Tongue (tissue), 2 donors: ENCODE results near the gene TMEM184B. TPM values are rescaled to one million over a fixed set of nuclear protein-coding genes. Genes with fewer than 3 reads are reported as not detected.

Experiments
- DNase-seq: peaks from one replicate; pipeline ENCODE4 v3.0.0-alpha.2; 2015
- total RNA-seq: library from RNA; depleted of rRNA; stranded (reverse); fragments of >200 nt; gene quantifications from one replicate; pipeline ENCODE4 v1.2.3, GENCODE V29; 2014

Gene TMEM184B
- total RNA-seq, 1 donor from 2014 or later, result 34.3 TPM

GRCh38 chr22:38308791-38309498 lies 36.1 kb upstream of the TMEM184B start:
- no peak for DNase-seq

DNA sequence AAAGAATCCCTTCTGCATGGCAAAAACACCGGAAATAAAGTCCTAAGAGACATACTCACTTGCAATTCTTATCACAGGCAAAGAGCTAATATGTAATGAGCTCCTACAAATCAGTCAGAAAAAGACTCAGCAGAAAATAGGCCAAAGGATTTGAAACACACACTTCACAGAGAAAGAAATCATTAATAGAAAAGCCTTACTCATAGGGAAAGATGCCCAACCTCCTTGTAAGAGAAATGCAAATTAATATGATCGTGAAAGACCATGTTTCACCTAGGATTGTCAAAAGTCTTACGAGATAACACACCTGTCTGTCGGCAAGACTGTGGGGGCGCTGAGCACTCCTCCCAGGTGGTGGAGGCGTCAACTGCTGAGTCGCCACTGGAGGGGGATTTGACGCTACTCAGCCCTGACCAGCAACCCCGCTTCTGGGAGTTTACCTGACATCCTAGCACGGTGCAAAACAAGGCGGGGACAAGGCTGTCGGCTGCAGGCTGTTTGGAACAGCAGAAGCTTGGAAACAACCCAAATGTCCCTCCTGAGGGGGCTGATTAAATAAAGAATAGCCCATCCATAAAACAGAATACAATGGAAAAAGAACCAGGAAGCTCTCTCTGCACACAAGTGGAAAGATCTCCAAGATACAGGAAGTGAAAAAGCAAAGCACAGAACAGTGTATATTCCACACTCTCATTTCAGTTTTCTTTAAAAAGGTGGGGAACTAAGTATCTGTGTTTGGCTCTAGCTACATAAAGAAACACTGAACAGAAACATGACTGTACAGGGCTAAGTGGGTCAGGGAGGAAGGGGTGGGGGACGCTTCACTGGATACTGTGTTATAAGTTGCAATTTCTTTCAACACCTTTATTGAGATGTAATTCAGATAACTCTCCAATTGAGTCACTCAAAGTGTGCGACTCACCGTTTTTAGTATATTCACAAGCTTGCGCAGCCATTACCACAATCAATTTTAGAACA lies 33.0 kb upstream of the TMEM184B start:
- peak; percentile 53 for DNase-seq

DNA sequence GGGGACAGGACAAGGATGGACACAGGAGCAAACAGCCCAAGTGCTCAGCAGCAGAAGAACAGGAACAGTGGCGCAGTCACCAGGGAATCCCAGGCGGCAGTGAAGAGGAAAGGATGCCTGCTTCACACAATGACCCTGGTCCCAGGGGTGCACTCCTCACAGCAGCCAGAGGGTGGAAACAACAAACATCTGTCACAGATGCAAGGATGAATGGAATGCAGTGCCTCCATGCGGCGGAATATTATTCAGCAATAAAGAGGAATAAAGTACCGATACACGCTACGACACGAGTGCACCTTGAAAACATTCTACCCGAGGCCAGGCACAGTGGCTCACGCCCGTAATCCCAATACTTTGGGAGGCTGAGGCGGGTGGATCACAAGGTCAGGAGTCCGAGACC lies 31.7 kb upstream of the TMEM184B start:
- DNase-seq, result no peak

DNA sequence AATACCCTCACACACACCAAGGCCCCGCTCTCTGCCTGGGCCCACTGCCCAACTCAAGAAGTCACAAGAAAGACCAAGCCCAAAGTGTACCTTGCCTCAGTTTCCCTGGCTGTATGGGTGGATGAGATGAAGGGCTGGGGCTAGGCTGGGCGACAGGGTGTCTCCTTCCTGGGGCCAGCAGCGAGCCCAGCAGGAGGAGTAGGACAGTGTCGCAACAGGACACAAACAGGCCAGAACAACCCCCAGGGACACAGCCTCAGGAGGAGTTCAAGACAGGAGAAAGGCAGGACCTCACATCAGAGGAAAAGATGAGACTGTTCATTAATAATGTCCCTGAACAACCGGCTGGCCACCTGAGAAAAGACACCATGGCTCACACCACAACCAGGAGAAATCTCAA lies 31.2 kb upstream of the TMEM184B start:
- DNase-seq, result no peak

GRCh38 chr22:38302906-38303305 lies 30.1 kb upstream of the TMEM184B start:
- no peak for DNase-seq

DNA sequence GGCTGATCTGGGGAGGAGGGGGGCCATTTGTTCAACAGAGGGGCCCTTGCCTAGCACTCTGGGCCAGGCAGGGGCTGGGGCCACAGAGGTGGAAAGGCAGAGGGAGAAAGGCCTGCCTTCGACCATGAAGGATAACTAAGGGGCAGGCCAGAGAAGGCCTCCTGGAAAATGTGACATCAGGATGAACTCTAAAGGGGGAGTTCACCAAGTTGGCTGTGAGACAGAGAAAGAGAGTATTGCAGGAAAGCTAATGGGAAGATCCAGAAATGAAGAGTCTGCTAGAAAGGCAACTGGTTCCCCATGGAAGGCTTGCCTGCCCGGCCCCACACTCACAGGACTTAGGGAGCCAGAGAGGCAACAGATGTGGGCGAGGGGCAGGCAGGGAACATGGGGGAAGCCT lies 28.1 kb upstream of the TMEM184B start:
- DNase-seq, result no peak

GRCh38 chr22:38300197-38300945 lies 27.6 kb upstream of the TMEM184B start:
- no peak for DNase-seq

GRCh38 chr22:38299770-38300102 lies 26.9 kb upstream of the TMEM184B start:
- no peak for DNase-seq

GRCh38 chr22:38298312-38299005 lies 25.6 kb upstream of the TMEM184B start:
- DNase-seq, result no peak

DNA sequence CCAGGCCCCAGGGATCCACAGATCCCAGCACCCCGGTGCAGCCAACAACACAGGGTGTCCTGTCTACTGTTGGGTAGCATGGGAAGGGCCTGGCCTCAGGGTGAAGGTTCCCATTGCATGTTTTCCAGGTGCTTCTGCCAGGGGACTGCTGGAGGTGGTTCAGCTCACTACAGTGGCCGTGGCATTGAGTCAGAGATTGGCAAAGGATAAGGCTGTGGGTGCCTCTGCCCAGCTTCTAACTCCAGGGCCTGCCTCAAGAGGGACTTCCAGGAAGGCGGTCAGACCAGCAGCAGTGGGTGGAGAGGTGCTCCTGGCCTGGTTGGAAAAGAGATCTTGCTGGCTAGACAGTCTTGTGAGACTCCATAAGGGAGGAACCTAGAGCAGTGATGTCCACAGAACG lies 23.6 kb upstream of the TMEM184B start:
- DNase-seq, result no peak

DNA sequence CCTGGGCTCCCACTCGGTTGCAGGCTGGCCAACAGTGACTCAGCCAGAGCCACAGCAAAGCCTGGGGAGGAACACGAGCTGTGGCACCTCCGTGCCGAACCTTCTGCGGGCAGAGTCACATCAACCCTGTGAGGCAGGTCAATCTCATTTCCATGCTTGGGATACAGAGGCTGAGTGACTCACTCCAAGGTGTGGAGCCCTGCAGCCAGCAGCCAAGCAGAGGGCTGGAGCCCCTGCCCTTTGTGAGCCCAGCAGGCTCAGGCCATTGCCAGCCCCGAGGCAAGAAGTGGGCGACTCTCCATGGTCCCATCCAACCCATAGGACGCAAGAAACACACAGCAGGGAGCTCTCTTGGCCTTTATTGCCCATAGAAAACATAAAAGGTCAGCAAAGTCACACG lies 23.1 kb upstream of the TMEM184B start:
- no peak for DNase-seq

DNA sequence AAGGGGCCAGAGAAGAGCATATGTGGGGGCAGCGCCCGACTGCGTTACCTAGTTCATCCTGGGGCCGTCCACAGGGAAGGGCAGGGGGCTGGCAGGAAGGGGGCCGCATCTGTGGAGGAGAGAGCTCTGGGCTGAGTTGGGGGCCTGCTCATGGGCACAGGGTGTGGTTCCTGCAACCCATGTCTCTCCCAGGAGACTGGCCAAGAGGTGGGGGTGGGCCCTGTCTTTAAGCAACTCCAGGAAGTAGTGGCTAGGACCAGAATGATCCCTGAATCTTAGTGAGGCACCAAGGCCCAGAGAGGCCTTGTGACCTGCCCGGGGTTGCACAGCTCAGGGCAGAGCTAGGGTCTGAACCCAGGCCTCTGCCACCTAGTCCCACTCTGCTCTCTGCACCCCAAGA lies 22.5 kb upstream of the TMEM184B start:
- no peak for DNase-seq

DNA sequence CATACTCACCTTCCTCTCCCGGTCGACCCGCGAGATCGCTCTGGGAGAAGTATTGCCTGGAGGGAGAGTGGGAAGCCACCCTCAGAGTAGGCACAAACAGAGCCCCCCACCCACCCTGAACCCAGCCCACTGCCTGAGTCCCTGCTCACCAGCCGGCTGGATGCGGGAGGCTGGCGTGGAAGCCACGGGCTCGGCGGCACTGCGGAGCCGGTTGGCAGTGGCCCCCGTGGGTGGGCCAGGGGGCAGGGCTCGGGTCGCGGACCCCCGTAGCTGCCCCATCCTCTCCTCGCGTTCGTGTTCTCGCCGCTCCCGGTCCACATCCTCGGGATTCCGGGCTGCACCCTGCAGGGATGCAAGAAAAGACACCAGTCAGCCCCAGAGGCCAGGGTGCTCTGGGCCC lies 21.4 kb upstream of the TMEM184B start:
- no peak for DNase-seq

GRCh38 chr22:38292694-38293093 lies 19.9 kb upstream of the TMEM184B start:
- DNase-seq, result no peak

- DNase-seq, result peak; percentile 38
Measured at GRCh38 chr22:38291201-38291777, 18.5 kb upstream of the TMEM184B start.

- DNase-seq, result no peak
Measured at GRCh38 chr22:38290347-38290746, 17.5 kb upstream of the TMEM184B start.

DNA sequence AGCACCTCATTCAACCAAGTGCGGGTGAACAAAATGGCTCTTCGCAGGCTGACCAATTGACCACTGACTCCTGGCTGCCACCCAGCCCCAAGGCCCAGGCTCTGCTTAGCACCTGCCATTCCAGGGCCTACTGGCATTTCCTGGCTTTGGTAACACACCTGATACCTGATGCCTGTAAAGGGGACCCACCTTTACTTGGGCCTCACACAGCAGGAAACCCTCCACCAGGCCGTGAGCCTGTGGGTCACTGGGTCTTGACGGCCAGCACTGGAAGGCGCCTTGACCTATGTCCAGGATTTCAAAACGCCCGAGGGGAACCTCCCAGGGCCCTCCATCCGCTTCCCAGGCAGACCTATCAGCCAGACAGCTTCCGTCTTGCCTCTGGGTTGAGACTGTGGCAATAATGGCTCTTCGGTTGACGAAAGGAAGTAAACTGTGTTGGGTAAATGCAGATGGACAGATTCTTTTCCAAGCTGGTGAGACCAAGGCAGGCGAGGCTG lies 16.8 kb upstream of the TMEM184B start:
- no peak for DNase-seq

DNA sequence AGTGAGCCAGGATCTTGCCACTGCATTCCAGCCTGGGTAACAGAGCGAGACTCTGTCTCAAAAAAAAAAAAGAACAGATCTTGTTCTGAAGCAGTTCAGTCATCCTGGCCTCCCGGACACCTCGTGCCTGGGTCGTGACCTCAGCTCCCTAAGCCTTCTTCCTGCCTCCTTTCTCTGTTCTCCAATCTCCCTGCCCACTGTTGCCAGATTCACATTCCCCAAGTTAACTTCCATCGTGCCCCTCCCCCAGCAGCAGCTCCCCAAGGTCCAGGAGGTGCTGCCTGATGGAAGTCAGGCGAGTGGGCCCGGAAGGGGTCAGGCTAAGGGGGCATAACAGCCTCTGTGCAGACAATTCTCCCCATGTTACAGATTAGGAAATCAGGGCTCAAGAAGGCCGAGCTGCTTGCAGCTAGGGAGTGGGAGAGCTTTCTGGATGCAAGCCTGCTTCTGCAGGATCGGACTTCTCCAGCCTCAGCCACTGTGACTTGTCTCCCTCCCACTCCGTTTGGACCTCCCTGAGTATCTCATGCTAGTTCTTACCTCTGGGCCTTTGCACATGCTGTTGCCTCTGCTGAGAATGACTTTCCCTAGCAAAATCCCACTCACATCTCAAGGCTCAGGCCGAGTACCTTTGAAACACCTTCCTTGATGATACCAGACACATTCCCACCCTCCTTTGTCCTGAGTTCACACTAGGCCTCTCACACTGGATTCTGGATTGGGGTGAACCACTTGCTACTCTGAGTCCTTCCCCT lies 14.3 kb upstream of the TMEM184B start:
- DNase-seq, result no peak

DNA sequence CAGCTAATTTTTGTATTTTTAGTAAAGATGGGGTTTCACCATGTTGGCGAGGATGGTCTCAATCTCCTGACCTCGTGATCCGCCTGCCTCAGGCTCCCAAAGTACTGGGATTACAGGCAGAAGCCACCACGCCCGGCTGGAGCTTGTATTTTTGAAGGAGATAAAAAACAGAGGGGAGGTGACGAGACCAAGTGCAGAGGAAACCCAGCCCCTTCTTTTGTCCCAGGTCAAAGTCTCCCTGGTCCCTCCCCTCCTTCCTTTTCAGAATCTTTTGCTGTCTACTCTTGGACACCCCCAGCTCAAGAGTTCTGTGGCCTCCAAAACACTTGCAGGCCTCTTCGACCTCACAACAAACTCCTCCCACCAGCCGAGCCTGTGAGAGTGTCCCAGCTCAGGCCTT lies 12.2 kb upstream of the TMEM184B start:
- DNase-seq, result no peak

- peak; percentile 68 for DNase-seq
Measured at GRCh38 chr22:38284042-38284402, 11.2 kb upstream of the TMEM184B start.

DNA sequence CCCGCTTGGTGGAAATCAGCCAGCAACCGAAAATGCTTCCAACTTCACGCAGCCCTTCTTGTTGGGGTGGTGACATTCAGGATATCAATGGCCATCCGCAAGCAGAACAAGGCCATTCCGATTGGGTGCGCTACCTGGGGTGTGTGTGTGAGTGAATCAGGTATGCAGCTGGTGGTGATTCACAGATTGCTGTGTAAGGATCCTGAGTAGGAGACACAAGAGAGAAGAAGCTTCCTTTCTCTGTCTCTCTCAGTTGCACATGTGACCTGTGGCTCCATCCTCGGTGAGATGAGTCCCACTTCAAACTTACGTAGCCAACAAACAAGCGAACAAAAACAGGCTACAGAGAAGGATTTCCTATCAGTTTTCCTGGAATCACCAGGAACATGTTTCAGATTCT lies 9.6 kb upstream of the TMEM184B start:
- DNase-seq, result no peak
